ENCODE data around the gene BMPR1B.

GRCh38 chr4:95190751-95191436 lies 433.1 kb downstream of the BMPR1B start:
- TF ChIP-seq CTCF (IDR thresholded peaks at IDR 0.05 in 2 of 3, conservative IDR thresholded peaks at IDR 0.05 in 1 of 3; ENCODE audit: borderline replicate concordance in 1 of 3, insufficient read depth in 1 of 3, low read depth in 2 of 3, low read length in 2 of 3) (no peak), FOSL1 (IDR thresholded peaks at IDR 0.05; ENCODE audit: low read depth) (no peak), ZBTB33 (IDR thresholded peaks at IDR 0.05; ENCODE audit: extremely low read depth, insufficient replicate concordance, low read length) (no peak), CEBPB (IDR thresholded peaks at IDR 0.05; ENCODE audit: low read depth) (no peak), JUND (IDR thresholded peaks at IDR 0.05) (no peak), POLR2AphosphoS5 (IDR thresholded peaks at IDR 0.05; ENCODE audit: low read depth, low read length) (no peak), POLR2A (IDR thresholded peaks at IDR 0.05; ENCODE audit: borderline replicate concordance, extremely low read depth, insufficient read depth, insufficient read length) (no peak), RAD21 (IDR thresholded peaks at IDR 0.05; ENCODE audit: low read depth) (no peak), REST (IDR thresholded peaks at IDR 0.05; ENCODE audit: low read depth) (no peak), SIN3A (IDR thresholded peaks at IDR 0.05; ENCODE audit: low read depth) (no peak), YY1 (IDR thresholded peaks at IDR 0.05; ENCODE audit: extremely low read depth, insufficient replicate concordance, low read depth, low read length) (no peak), ZFX (IDR thresholded peaks at IDR 0.05) (no peak), EZH2phosphoT487 (IDR thresholded peaks at IDR 0.05; ENCODE audit: borderline replicate concordance) (no peak)

All from HCT116 (cell line).